Measurements from ENCODE around the gene PRKCA. TPM values are rescaled to one million over a fixed set of nuclear protein-coding genes. Genes with fewer than 3 reads are reported as not detected.

The PRKCA gene
- total and polyA plus RNA-seq, 2 donors (not counting 3 experiments of a cell fraction or from before 2014, with no cell fraction given) = 7.5 to 34.2 TPM

- CTCF ChIA-PET = interaction anchor here (1.1 kb wide), 2 partner anchors 12 to 15 kb away, joined by 3 to 5 read pairs; no protein-coding TSS in a partner anchor
- no TSS peak for BruUV-seq (replicated peaks)
- H3K36me3 ChIP-seq (ENCODE audit: control insufficient read depth in 2 of 2, extremely low read depth in 1 of 2, insufficient read depth in 2 of 2, low read length in 2 of 2) = no peaks in the 10 kb centered on the region
Observed at GRCh38 chr17:66740226-66740625, 437.8 kb downstream of the PRKCA start.

More at GRCh38 chr17:66740226-66740625, 437.8 kb downstream of the PRKCA start:
- no peak for FAIRE-seq
- POLR2A ChIA-PET = no interaction called here
- Histone ChIP-seq H4K20me1 (replicated peaks; ENCODE audit: control insufficient read depth, extremely low read depth, insufficient read depth, low read length) (no peaks in the 10 kb centered on the region), H3K27me3 (ENCODE audit: control insufficient read depth in 2 of 2, insufficient read depth in 2 of 2, low read length in 2 of 2) (no peaks in the 10 kb centered on the region), H3K27ac (ENCODE audit: insufficient read depth, low read depth, low read length) (no peak overlapping the region), H2AFZ (ENCODE audit: low read depth, low read length) (no peak overlapping the region), H3K4me2 (ENCODE audit: insufficient read depth, low read length) (no peak overlapping the region), H3K4me3 (replicated peaks in 1 of 3; ENCODE audit: insufficient read depth in 1 of 3, low read depth in 1 of 3, low read length in 3 of 3) (no peak overlapping the region), H3K9ac (replicated peaks; ENCODE audit: extremely low read depth, insufficient read depth, low read length) (no peak overlapping the region), H3K4me1 (ENCODE audit: control insufficient read depth, extremely low read depth, insufficient read depth, low read length) (no peaks in the 10 kb centered on the region), H3K9me3 (replicated peaks; ENCODE audit: control insufficient read depth, insufficient read depth, low read length) (no peaks in the 10 kb centered on the region), H3K9me1 (replicated peaks; ENCODE audit: control insufficient read depth, extremely low read depth, insufficient read depth, low read length) (no peaks in the 10 kb centered on the region), H3K79me2 (ENCODE audit: control insufficient read depth, insufficient read depth, low read length) (no peaks in the 10 kb centered on the region)
- no peak for DNase-seq (ENCODE audit: low read depth, low spot score)
- dilution Hi-C loops (cut with MboI; ENCODE audit: extremely low pct_ligation_motif_present, low sequenced_read_pairs) = no loop called here
- TF ChIP-seq CTCF (IDR thresholded peaks at IDR 0.05; ENCODE audit: extremely low read depth in 1 of 2, insufficient read depth in 1 of 2, low read depth in 1 of 2, low read length in 2 of 2) (no peak), MYC (IDR thresholded peaks at IDR 0.05; ENCODE audit: low read depth, low read length) (no peak), POLR2AphosphoS5 (IDR thresholded peaks at IDR 0.05; ENCODE audit: insufficient read depth, low read depth, low read length) (no peak), JUN (IDR thresholded peaks at IDR 0.05; ENCODE audit: borderline replicate concordance, insufficient read depth, insufficient read length, low read depth) (no peak), EZH2 (IDR thresholded peaks at IDR 0.05; ENCODE audit: borderline replicate concordance, low read depth, low read length, severe bottlenecking) (no peak), POLR2A (IDR thresholded peaks at IDR 0.05; ENCODE audit: low read depth, low read length) (no peak), FOS (IDR thresholded peaks at IDR 0.05; ENCODE audit: borderline replicate concordance, insufficient read depth, low read length) (no peak), GATA2 (IDR thresholded peaks at IDR 0.05; ENCODE audit: insufficient read depth, insufficient read length, low read depth, low read length) (no peak), MAX (IDR thresholded peaks at IDR 0.05; ENCODE audit: insufficient read depth, insufficient read length) (no peak)
- intact Hi-C loops (cut with micrococcal nuclease) = no loop called here

Measured in endothelial cell of umbilical vein (primary cell).